Chondrocyte (in vitro differentiated cells): Measurements from ENCODE around the gene HDAC4. TPM values are rescaled to one million over a fixed set of nuclear protein-coding genes. Genes with fewer than 3 reads are reported as not detected.

ENCODE experiments used
- DNase-seq: peaks from one replicate; pipeline ENCODE4 v3.0.0; 2021; ENCODE audit warnings: mixed read lengths, low spot score
- H3K27ac Mint-ChIP-seq: one replicate; pipeline ENCODE4 v1.8.0; 2021; ENCODE audit warnings: mild to moderate bottlenecking, moderate library complexity, mixed read lengths; ENCODE audit not compliant: unreplicated experiment
- H3K27me3 Mint-ChIP-seq: 2 replicates; pipeline ENCODE4 v1.8.0; 2021; ENCODE audit warnings: low read depth, mixed read lengths
- H3K36me3 Mint-ChIP-seq: 2 replicates; pipeline ENCODE4 v1.8.0; 2021; ENCODE audit warnings: low read depth, mixed read lengths
- H3K4me1 Mint-ChIP-seq: 2 replicates; pipeline ENCODE4 v1.8.0; 2021; ENCODE audit warnings: low read depth, mild to moderate bottlenecking, mixed read lengths
- H3K4me3 Mint-ChIP-seq: one replicate; pipeline ENCODE4 v1.8.0; 2021; ENCODE audit warnings: mild to moderate bottlenecking, moderate library complexity, mixed read lengths; ENCODE audit not compliant: unreplicated experiment
- H3K9me3 Mint-ChIP-seq: 2 replicates; pipeline ENCODE4 v1.8.0; 2021; ENCODE audit warnings: low read depth, mixed read lengths
- CTCF ChIP-seq: fragments of 200-600 bp; sonication (generic); IDR thresholded peaks from 2 replicates; pipeline ENCODE4 v1.5.0; 2021; ENCODE audit warnings: antibody characterized with exemption, mild to moderate bottlenecking, moderate library complexity
- total RNA-seq: library from RNA; stranded (reverse); gene quantifications from 3 replicates; pipeline ENCODE4 v1.2.1, GENCODE V29; 2021

Gene HDAC4
- total RNA-seq, 1 donor from 2014 or later = 22.3 TPM

DNA sequence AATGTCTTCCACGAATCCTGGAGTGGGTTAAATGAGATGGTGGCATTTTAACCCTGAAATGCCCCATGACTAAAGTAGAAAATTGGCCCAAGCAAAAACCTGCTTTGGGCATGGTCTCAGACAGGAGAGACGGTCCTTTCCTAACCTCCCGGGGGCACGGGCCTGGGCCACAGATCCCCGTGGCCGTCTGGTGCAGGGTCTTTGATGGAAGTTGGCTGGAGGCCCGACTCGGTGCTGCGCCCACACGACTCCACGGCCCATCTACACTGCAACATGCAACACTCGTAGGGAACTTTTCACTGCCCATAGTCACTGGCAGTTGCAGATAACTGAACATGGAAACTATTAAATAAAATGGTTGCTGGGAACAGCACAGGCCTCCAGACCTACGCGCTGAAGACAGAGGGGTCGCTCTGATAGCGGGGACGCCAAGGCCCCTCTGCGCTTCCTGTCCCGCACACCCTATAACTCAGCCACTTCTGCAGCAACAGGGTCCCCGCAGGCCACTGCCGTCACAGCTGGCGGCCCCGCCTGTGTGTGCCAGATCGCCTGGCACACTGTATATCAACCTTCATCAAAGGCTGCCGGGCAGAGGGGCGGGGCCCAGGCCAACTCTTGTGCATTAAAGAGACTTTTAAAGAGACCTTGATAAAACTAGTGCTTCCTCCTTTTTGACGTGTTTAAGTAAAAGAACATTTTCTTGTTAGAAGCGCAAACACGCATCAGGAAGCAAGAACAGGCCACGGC lies 338.8 kb downstream of the HDAC4 start:
- H3K4me3 Mint-ChIP-seq = no peak overlapping the region
- H3K27ac Mint-ChIP-seq = no peak overlapping the region
- no peaks in the 10 kb centered on the region for H3K9me3 Mint-ChIP-seq
- H3K36me3 Mint-ChIP-seq = peaks cover 10% of the 10 kb centered on the region
- H3K4me1 Mint-ChIP-seq = peaks cover 3% of the 10 kb centered on the region
- H3K27me3 Mint-ChIP-seq = no peaks in the 10 kb centered on the region
- DNase-seq = no peak
- TF ChIP-seq CTCF = no peak

DNA sequence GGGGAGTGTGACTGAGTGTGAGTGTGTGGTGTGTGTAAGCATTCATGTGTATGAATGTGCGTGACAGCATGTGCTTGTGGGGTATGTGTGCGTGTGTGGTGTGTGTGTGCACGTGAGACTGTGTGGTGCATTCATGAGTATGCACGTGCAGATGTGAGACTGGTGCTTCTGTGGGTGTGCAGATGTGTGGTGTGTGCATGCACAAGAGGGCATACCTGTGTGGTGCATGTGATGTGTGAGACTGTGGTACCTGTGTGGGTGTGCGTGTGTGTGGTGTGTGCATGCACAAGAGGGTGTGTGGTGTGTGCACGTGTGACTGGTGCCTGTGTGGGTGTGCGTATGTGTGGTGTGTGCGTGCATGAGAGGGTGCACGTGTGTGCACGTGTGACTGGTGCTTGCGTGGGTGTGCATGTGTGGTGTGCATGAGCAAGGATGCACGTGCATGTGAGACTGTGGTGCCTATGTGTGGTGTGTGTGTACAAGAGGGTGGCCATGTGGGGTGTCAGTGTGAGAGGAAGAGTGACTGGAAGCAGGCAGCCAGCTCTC lies 339.6 kb downstream of the HDAC4 start:
- Mint-ChIP-seq H3K4me3 (no peak overlapping the region), H3K4me1 (peaks cover 2% of the 10 kb centered on the region), H3K9me3 (no peaks in the 10 kb centered on the region), H3K27me3 (no peaks in the 10 kb centered on the region), H3K27ac (no peak overlapping the region), H3K36me3 (peaks cover 10% of the 10 kb centered on the region)
- DNase-seq = no peak
- no peak for TF ChIP-seq CTCF

GRCh38 chr2:239060676-239061075 lies 340.1 kb downstream of the HDAC4 start:
- Mint-ChIP-seq H3K4me3 (no peak overlapping the region), H3K36me3 (peaks cover 10% of the 10 kb centered on the region), H3K27me3 (no peaks in the 10 kb centered on the region), H3K4me1 (no peaks in the 10 kb centered on the region), H3K9me3 (no peaks in the 10 kb centered on the region), H3K27ac (no peak overlapping the region)
- no peak for TF ChIP-seq CTCF
- DNase-seq = no peak

- Mint-ChIP-seq H3K4me1 (no peaks in the 10 kb centered on the region), H3K4me3 (no peak overlapping the region), H3K27ac (no peak overlapping the region), H3K9me3 (no peaks in the 10 kb centered on the region), H3K27me3 (no peaks in the 10 kb centered on the region), H3K36me3 (peaks cover 13% of the 10 kb centered on the region)
- no peak for DNase-seq
- no peak for TF ChIP-seq CTCF
Observed at GRCh38 chr2:239059854-239060253, 341.0 kb downstream of the HDAC4 start.

DNA sequence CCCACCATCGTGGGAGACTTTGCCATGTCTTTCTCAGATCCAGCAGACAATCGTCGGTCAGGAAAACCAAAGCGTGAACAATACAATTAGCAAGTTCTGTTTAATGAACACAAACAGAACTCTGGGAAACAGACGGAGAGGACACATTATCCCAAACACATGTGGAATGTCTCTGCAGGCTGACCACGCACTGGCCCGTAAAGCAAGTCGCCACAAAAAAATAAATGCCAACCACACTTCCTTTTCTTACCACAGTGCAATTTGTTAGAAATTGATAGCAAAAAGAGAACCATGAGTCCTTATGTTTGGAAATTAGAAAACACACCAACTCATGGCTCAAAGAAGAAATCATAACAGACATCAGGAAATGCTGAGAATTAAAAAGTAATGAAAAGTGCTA lies 342.1 kb downstream of the HDAC4 start:
- no peaks in the 10 kb centered on the region for H3K27me3 Mint-ChIP-seq
- peaks cover 15% of the 10 kb centered on the region for H3K36me3 Mint-ChIP-seq
- H3K4me1 Mint-ChIP-seq = no peaks in the 10 kb centered on the region
- H3K4me3 Mint-ChIP-seq = no peak overlapping the region
- no peak for TF ChIP-seq CTCF
- no peaks in the 10 kb centered on the region for H3K9me3 Mint-ChIP-seq
- no peak for DNase-seq
- H3K27ac Mint-ChIP-seq = no peak overlapping the region
